WTC11 (cell line): Measurements from ENCODE around the gene ZNF3. TPM values are rescaled to one million over a fixed set of nuclear protein-coding genes. Genes with fewer than 3 reads are reported as not detected.
A peak's percentile ranks its signal among the peaks of the same experiment; 100 is the strongest.

Source experiments
- ATAC-seq: fragments of 200-7000 bp; cut with Tn5 transposase; 2 replicates; pipeline ENCODE4 v1.10.0; 2021; ENCODE audit warnings: mild to moderate bottlenecking, moderate library complexity
- CTCF ChIA-PET: fragments of 300-600 bp; sonication (Branson Sonifier 250); formaldehyde crosslinking; loops from one replicate; lab custom pipeline; 2021; ENCODE audit warnings: antibody characterized with exemption; lab: Charles Lee
- POLR2A ChIA-PET: fragments of 350-600 bp; sonication (Branson Sonifier 250); formaldehyde crosslinking; loops from one replicate; lab custom pipeline; 2021; ENCODE audit warnings: antibody characterized with exemption; lab: Charles Lee
- DNase-seq: peaks from one replicate; pipeline ENCODE4 v3.0.0; 2021; ENCODE audit warnings: low spot score
- H3K27ac Mint-ChIP-seq: 2 replicates; pipeline ENCODE4 v1.8.0; 2021; ENCODE audit warnings: mixed read lengths
- H3K27me3 Mint-ChIP-seq: 2 replicates; pipeline ENCODE4 v1.8.0; 2021; ENCODE audit warnings: low read depth, mild to moderate bottlenecking, moderate library complexity, mixed read lengths
- H3K36me3 Mint-ChIP-seq: 2 replicates; pipeline ENCODE4 v1.8.0; 2021; ENCODE audit warnings: mixed read lengths
- H3K4me1 Mint-ChIP-seq: 2 replicates; pipeline ENCODE4 v1.8.0; 2022; ENCODE audit warnings: mixed read lengths
- H3K4me3 Mint-ChIP-seq: 2 replicates; pipeline ENCODE4 v1.8.0; 2021; ENCODE audit warnings: mild to moderate bottlenecking, moderate library complexity, mixed read lengths
- H3K9me3 Mint-ChIP-seq: 2 replicates; pipeline ENCODE4 v1.8.0; 2021; ENCODE audit warnings: mixed read lengths
- AFF4 ChIP-seq: sonication (generic); formaldehyde crosslinking; IDR thresholded peaks from 2 replicates; pipeline ENCODE4 v1.8.1; 2023; ENCODE audit warnings: mild to moderate bottlenecking, missing genetic modification reagents, borderline replicate concordance
- ATF3 ChIP-seq: sonication (generic); formaldehyde crosslinking; conservative IDR thresholded peaks from 2 replicates; pipeline ENCODE4 v1.8.1; 2022; ENCODE audit warnings: mild to moderate bottlenecking, missing genetic modification reagents
- CDX4 ChIP-seq: fragments of 250-450 bp; sonication (Bioruptor Pico); IDR thresholded peaks from 2 replicates; pipeline ENCODE4 v1.9.0; 2021; ENCODE audit warnings: moderate library complexity, mild to moderate bottlenecking, inconsistent platforms, borderline replicate concordance
- CREB1 ChIP-seq: sonication (generic); formaldehyde crosslinking; IDR thresholded peaks from 2 replicates; pipeline ENCODE4 v1.8.0; 2023; ENCODE audit warnings: mild to moderate bottlenecking, missing genetic modification reagents
- CREM ChIP-seq: sonication (generic); formaldehyde crosslinking; IDR thresholded peaks from 2 replicates; pipeline ENCODE4 v1.8.1; 2022; ENCODE audit warnings: mild to moderate bottlenecking, missing genetic modification reagents, moderate library complexity
- ESRRA ChIP-seq: sonication (generic); formaldehyde crosslinking; IDR thresholded peaks from 2 replicates; pipeline ENCODE4 v1.8.1; 2022; ENCODE audit warnings: mild to moderate bottlenecking, missing genetic modification reagents, borderline replicate concordance
- FOXK1 ChIP-seq: sonication (generic); formaldehyde crosslinking; IDR thresholded peaks from 2 replicates; pipeline ENCODE4 v1.8.0; 2022; ENCODE audit warnings: mild to moderate bottlenecking, moderate library complexity, missing genetic modification reagents
- FOXP4 ChIP-seq: sonication (generic); formaldehyde crosslinking; IDR thresholded peaks from 2 replicates; pipeline ENCODE4 v1.8.0; 2022; ENCODE audit warnings: mild to moderate bottlenecking, missing genetic modification reagents
- NFATC4 ChIP-seq: fragments of 250-450 bp; sonication (Bioruptor Pico); IDR thresholded peaks from 2 replicates; pipeline ENCODE4 v1.9.0; 2021; ENCODE audit warnings: mild to moderate bottlenecking
- NR1H2 ChIP-seq: sonication (generic); formaldehyde crosslinking; IDR thresholded peaks from 2 replicates; pipeline ENCODE4 v1.9.0; 2021; ENCODE audit warnings: mild to moderate bottlenecking, moderate library complexity, missing genetic modification reagents
- NR2C2 ChIP-seq: sonication (generic); formaldehyde crosslinking; IDR thresholded peaks from 2 replicates; pipeline ENCODE4 v1.8.0; 2022; ENCODE audit warnings: mild to moderate bottlenecking, missing genetic modification reagents
- NR3C1 ChIP-seq: sonication (generic); formaldehyde crosslinking; conservative IDR thresholded peaks from 2 replicates; pipeline ENCODE4 v1.8.1; 2023; ENCODE audit warnings: low read depth, mild to moderate bottlenecking, missing genetic modification reagents
- PRDM15 ChIP-seq: sonication (generic); formaldehyde crosslinking; IDR thresholded peaks from 2 replicates; pipeline ENCODE4 v1.8.0; 2022; ENCODE audit warnings: missing genetic modification reagents
- SMAD3 ChIP-seq: sonication (generic); formaldehyde crosslinking; IDR thresholded peaks from 2 replicates; pipeline ENCODE4 v1.8.0; 2022; ENCODE audit warnings: missing genetic modification reagents, mild to moderate bottlenecking, borderline replicate concordance
- TEAD4 ChIP-seq: sonication (generic); formaldehyde crosslinking; IDR thresholded peaks from 2 replicates; pipeline ENCODE4 v1.8.0; 2022; ENCODE audit warnings: mild to moderate bottlenecking, missing genetic modification reagents
- USF2 ChIP-seq: sonication (generic); formaldehyde crosslinking; IDR thresholded peaks from 2 replicates; pipeline ENCODE4 v1.8.1; 2023; ENCODE audit warnings: mild to moderate bottlenecking, missing genetic modification reagents, moderate library complexity
- ZBTB21 ChIP-seq: sonication (generic); formaldehyde crosslinking; IDR thresholded peaks from 2 replicates; pipeline ENCODE4 v1.8.1; 2023; ENCODE audit warnings: mild to moderate bottlenecking, missing genetic modification reagents, borderline replicate concordance
- ZNF121 ChIP-seq: sonication (generic); formaldehyde crosslinking; IDR thresholded peaks from 2 replicates; pipeline ENCODE4 v1.8.0; 2023; ENCODE audit warnings: missing genetic modification reagents
- ZNF416 ChIP-seq: fragments of 250-450 bp; sonication (Bioruptor Pico); IDR thresholded peaks from 2 replicates; pipeline ENCODE4 v1.9.0; 2021; ENCODE audit warnings: mild to moderate bottlenecking, inconsistent platforms
- ZNF512 ChIP-seq: sonication (generic); formaldehyde crosslinking; IDR thresholded peaks from 2 replicates; pipeline ENCODE4 v1.8.1; 2022; ENCODE audit warnings: missing genetic modification reagents, borderline replicate concordance
- ZNF671 ChIP-seq: fragments of 250-450 bp; sonication (Bioruptor Pico); IDR thresholded peaks from 2 replicates; pipeline ENCODE4 v1.8.0; 2021; ENCODE audit warnings: mild to moderate bottlenecking
- total RNA-seq: library from RNA; stranded (reverse); gene quantifications from 3 replicates; pipeline ENCODE4 v1.2.3, GENCODE V29; 2021

Gene ZNF3
- total RNA-seq, 1 experiment from 2014 or later, result 48.3 TPM

GRCh38 chr7:100101016-100101862, 19.7 kb upstream of the ZNF3 start, which contains the start of the genes AP4M1 and MCM7 (continued):
- TF ChIP-seq PRDM15 (CRISPR knock-in tag), result no peak
- TF ChIP-seq ZNF671, result peak; percentile 53; the same call in 1 of the 2 replicates
- TF ChIP-seq USF2 (CRISPR knock-in tag), result peak; percentile 99

GRCh38 chr7:100100420-100101015, 19.0 kb upstream of the ZNF3 start:
- Mint-ChIP-seq H3K9me3 (no peaks in the 10 kb centered on the region), H3K4me3 (peak overlapping the region; percentile 91), H3K36me3 (peaks cover 59% of the 10 kb centered on the region), H3K27ac (peak overlapping the region; percentile 99), H3K4me1 (peaks cover 24% of the 10 kb centered on the region), H3K27me3 (no peaks in the 10 kb centered on the region)
- peak; percentile 90 for DNase-seq
- peak; percentile 57 for ATAC-seq
- CTCF ChIA-PET, result interaction anchor here (0.6 to 3.2 kb wide), 4 partner anchors 12 to 142 kb away, joined by 3 to 41 read pairs (median 20); no protein-coding TSS in a partner anchor
- POLR2A ChIA-PET, result interaction anchor here (0.6 to 3.6 kb wide), 17 partner anchors 10 to 516 kb away, joined by 3 to 56 read pairs (median 6); partner anchors contain the start of genes CNPY4, COPS6, GAL3ST4 and GPC2
- TF ChIP-seq CREB1 (no peak), FOXP4 (peak; percentile 79), SMAD3 (CRISPR knock-in tag) (0 out of 2 replicates have a peak, but pooled peaks have one; percentile 63), ESRRA (CRISPR knock-in tag) (no peak), FOXK1 (CRISPR knock-in tag) (peak; percentile 99), ATF3 (no peak), ZNF512 (no peak), CREM (peak; percentile 73; the same call in 1 of the 2 replicates), ZNF121 (CRISPR knock-in tag) (no peak), TEAD4 (peak; percentile 52; the same call in 1 of the 2 replicates), AFF4 (no peak), ZBTB21 (CRISPR knock-in tag) (no peak), ZNF416 (CRISPR knock-in tag) (peak; percentile 46; the same call in 1 of the 2 replicates), NFATC4 (CRISPR knock-in tag) (no peak), NR3C1 (CRISPR knock-in tag) (no peak), CDX4 (CRISPR knock-in tag) (no peak), NR2C2 (CRISPR knock-in tag) (no peak), NR1H2 (CRISPR knock-in tag) (no peak)
